Measurements from ENCODE around the gene APOC4. TPM values are rescaled to one million over a fixed set of nuclear protein-coding genes. Genes with fewer than 3 reads are reported as not detected.
"Not testable (repeated sequence)": the region's sequence is repeated elsewhere in the genome, so short reads cannot be mapped to it uniquely, and the experiment has no call there.

The APOC4 gene
- total RNA-seq, 3 donors from 2014 or later (not counting 1 experiment from before 2014, with no cell fraction given): not detected

GRCh38 chr19:44908074-44908835 is 33.8 kb upstream of the APOC4 start:
- 94% methylated on average over 46 of the region's 46 CpGs for WGBS (ENCODE audit: insufficient coverage)
- Histone ChIP-seq H3K9me3 (ENCODE audit: control insufficient read depth, insufficient read depth, low read length) (no peaks in the 10 kb centered on the region), H3K4me1 (ENCODE audit: control insufficient read depth, insufficient read depth, low read length) (peaks cover 4% of the 10 kb centered on the region), H3K4me3 (ENCODE audit: low read length) (no peak overlapping the region), H3K36me3 (ENCODE audit: control insufficient read depth, insufficient read depth, low read length) (no peaks in the 10 kb centered on the region), H3K27ac (ENCODE audit: low read length) (no peak overlapping the region), H3K27me3 (ENCODE audit: control insufficient read depth, insufficient read depth, low read length) (peaks cover 15% of the 10 kb centered on the region)
- H3K27ac Mint-ChIP-seq: no peak overlapping the region
- H3K36me3 Mint-ChIP-seq: no peaks in the 10 kb centered on the region
- no peak for TF ChIP-seq CTCF (IDR thresholded peaks at IDR 0.05)
- H3K4me3 Mint-ChIP-seq: no peak overlapping the region
- no peaks in the 10 kb centered on the region for H3K9me3 Mint-ChIP-seq
- H3K27me3 Mint-ChIP-seq (ENCODE audit: low read depth in 2 of 2): peaks cover 33 to 37% of the 10 kb centered on the region in 2 donors
- DNase-seq (no peak), ATAC-seq (no peak)
- H3K4me1 Mint-ChIP-seq: peaks cover 6 to 8% of the 10 kb centered on the region in 2 donors
- intact Hi-C loops (cut with micrococcal nuclease): no loop called here

GRCh38 chr19:44908836-44909261 is 33.2 kb upstream of the APOC4 start:
- H3K36me3 Mint-ChIP-seq: no peaks in the 10 kb centered on the region
- no peak for ATAC-seq
- H3K9me3 Mint-ChIP-seq: no peaks in the 10 kb centered on the region
- DNase-seq: no peak
- Histone ChIP-seq H3K27ac (ENCODE audit: low read length) (no peak overlapping the region), H3K9me3 (ENCODE audit: control insufficient read depth, insufficient read depth, low read length) (no peaks in the 10 kb centered on the region), H3K27me3 (ENCODE audit: control insufficient read depth, insufficient read depth, low read length) (peaks cover 15% of the 10 kb centered on the region), H3K4me1 (ENCODE audit: control insufficient read depth, insufficient read depth, low read length) (peaks cover 1% of the 10 kb centered on the region), H3K36me3 (ENCODE audit: control insufficient read depth, insufficient read depth, low read length) (no peaks in the 10 kb centered on the region), H3K4me3 (ENCODE audit: low read length) (no peak overlapping the region)
- H3K27ac Mint-ChIP-seq: no peak overlapping the region
- peaks cover 36 to 43% of the 10 kb centered on the region in 2 donors for H3K27me3 Mint-ChIP-seq (ENCODE audit: low read depth in 2 of 2)
- intact Hi-C loops (cut with micrococcal nuclease): no loop called here
- H3K4me1 Mint-ChIP-seq: peaks cover 6 to 8% of the 10 kb centered on the region in 2 donors
- H3K4me3 Mint-ChIP-seq: no peak overlapping the region
- WGBS (ENCODE audit: insufficient coverage): 96% methylated on average over 44 of the region's 44 CpGs
- TF ChIP-seq CTCF (IDR thresholded peaks at IDR 0.05): no peak

GRCh38 chr19:44909775-44910174 is 32.3 kb upstream of the APOC4 start:
- no peak overlapping the region for H3K4me3 ChIP-seq (ENCODE audit: low read length)
- Mint-ChIP-seq H3K4me3 (no peak overlapping the region), H3K9me3 (no peaks in the 10 kb centered on the region), H3K36me3 (no peaks in the 10 kb centered on the region), H3K27ac (no peak overlapping the region), H3K27me3 (ENCODE audit: low read depth in 2 of 2) (peaks cover 43 to 51% of the 10 kb centered on the region in 2 donors), H3K4me1 (peaks cover 8 to 17% of the 10 kb centered on the region in 2 donors)
- H3K4me1 ChIP-seq (ENCODE audit: control insufficient read depth, insufficient read depth, low read length): peaks cover 8% of the 10 kb centered on the region
- no peak for TF ChIP-seq CTCF (IDR thresholded peaks at IDR 0.05)
- H3K27me3 ChIP-seq (ENCODE audit: control insufficient read depth, insufficient read depth, low read length): peaks cover 18% of the 10 kb centered on the region
- DNase-seq (no peak), ATAC-seq (no peak)
- intact Hi-C loops (cut with micrococcal nuclease): no loop called here
- H3K27ac ChIP-seq (ENCODE audit: low read length): no peak overlapping the region
- no peaks in the 10 kb centered on the region for H3K9me3 ChIP-seq (ENCODE audit: control insufficient read depth, insufficient read depth, low read length)
- 85% methylated on average over 4 of the region's 5 CpGs for WGBS (ENCODE audit: insufficient coverage)
- no peaks in the 10 kb centered on the region for H3K36me3 ChIP-seq (ENCODE audit: control insufficient read depth, insufficient read depth, low read length)

GRCh38 chr19:44911896-44912295 is 30.1 kb upstream of the APOC4 start:
- H3K36me3 Mint-ChIP-seq; H3K27me3 ChIP-seq (ENCODE audit: control insufficient read depth, insufficient read depth, low read length); H3K27ac Mint-ChIP-seq; H3K9me3 ChIP-seq (ENCODE audit: control insufficient read depth, insufficient read depth, low read length); H3K4me3 ChIP-seq (ENCODE audit: low read length); intact Hi-C loops (cut with micrococcal nuclease); DNase-seq; H3K36me3 ChIP-seq (ENCODE audit: control insufficient read depth, insufficient read depth, low read length); H3K4me3 Mint-ChIP-seq; H3K9me3 Mint-ChIP-seq; ATAC-seq; H3K27ac ChIP-seq (ENCODE audit: low read length): not testable (repeated sequence)
- H3K4me1 Mint-ChIP-seq: peaks cover 5 to 11% of the 10 kb centered on the region in 2 donors
- peaks cover 15% of the 10 kb centered on the region for H3K4me1 ChIP-seq (ENCODE audit: control insufficient read depth, insufficient read depth, low read length)
- 89% methylated on average over 6 of the region's 6 CpGs for WGBS (ENCODE audit: insufficient coverage)
- H3K27me3 Mint-ChIP-seq (ENCODE audit: low read depth in 2 of 2): peaks cover 33 to 43% of the 10 kb centered on the region in 2 donors

Measured in natural killer cell (primary cell).